RKO (cell line): ENCODE measurements around the gene ORC1.

ENCODE experiments used
- DNase-seq: peaks from one replicate; pipeline ENCODE4 v3.0.0-alpha.2; 2016; ENCODE audit warnings: low spot score

Gene ORC1

GRCh38 chr1:52343979-52344378 is 60.2 kb downstream of the ORC1 start:
- no peak for DNase-seq

DNA sequence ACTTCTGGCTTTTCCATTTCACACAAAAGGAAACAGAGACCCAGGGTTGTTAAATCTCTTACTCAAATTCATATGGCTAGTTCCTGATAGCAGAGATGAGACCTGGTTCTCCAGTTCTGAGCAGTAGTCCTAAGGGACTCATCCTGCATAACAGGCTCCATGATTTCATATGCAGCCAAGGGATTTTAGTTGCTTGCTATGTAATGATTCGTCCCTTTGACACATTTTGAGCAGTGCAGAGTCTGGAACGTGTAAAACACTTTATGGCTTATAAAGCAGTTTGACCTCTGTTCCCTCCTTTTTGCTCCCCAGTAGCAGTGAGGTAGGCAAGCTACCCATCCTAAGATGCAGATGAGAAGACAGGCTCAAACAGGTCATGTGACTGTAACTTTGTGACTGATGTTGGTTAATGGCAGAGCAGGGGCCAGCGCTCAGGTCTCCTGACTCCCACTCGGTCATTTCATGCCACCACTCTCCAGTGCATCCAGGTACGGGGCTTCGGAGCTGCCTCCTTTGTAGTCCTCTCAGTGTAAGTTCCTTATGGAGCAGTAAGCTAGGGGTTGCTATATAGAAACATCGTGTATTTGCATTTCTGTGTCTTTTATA is 62.5 kb downstream of the ORC1 start:
- no peak for DNase-seq

DNA sequence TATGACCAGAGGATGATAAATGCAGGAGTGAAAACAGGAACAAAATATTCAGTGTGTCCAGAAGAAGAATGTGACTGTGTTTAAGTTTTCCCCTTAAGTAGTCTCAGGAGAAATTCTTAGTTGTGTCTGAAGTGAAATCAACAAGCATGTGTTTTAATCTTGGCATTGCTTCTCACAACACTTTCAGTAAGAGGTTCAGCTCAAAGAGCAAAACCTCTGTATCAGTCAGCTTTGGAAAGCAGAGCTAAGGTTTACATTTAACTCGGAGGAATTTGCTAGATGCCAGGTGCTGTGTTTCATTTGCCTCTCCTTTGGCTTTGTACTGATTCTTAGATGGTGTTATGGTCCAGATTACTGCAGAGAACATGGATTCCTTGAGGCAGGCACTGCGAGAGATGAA is 66.8 kb downstream of the ORC1 start:
- DNase-seq: no peak

GRCh38 chr1:52334906-52335528 is 69.2 kb downstream of the ORC1 start:
- no peak for DNase-seq

GRCh38 chr1:52332411-52332810 is 71.8 kb downstream of the ORC1 start:
- no peak for DNase-seq

DNA sequence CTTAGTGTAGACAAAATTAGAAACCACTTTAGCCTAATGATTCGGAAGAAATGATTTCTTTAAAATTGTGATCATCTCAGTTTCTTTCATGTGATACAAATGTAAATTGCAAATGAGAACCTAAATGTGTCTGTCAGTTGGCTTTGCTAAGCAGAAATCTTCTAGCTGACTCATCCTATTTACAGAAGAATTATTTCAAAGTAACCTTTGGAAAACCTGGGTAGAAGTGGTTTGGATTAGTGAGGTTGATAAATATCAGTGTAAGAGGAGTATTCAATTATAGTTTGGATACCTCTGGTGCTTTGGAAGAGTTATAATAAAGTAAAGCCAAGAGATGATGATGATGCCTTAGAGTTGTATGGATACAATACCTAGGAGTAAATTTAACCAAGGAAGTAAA is 75.6 kb downstream of the ORC1 start:
- no peak for DNase-seq

GRCh38 chr1:52325786-52326185 is 78.4 kb downstream of the ORC1 start:
- DNase-seq: no peak

DNA sequence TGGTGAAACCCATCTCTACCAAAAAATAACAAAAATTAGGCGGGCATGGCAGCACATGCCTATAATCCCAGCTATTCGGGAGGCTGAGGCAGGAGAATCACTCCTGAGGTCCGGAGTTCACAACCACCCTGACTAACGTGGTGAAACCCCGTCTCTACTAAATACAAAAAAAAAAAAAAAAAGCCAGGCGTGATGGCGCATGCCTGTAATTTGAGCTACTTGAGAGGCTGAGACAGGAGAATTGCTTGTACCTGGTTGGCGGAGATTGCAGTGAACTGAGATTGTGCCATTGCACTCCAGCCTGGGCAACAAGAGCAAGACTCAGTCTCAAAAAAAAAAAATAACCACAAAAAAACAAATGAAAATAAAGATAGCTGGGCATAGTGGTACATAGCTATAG is 80.5 kb downstream of the ORC1 start:
- no peak for DNase-seq
